GM12865 (cell line): Measurements from ENCODE around the gene MEX3D.

ENCODE experiments used
- DNase-seq: peaks from one replicate; pipeline ENCODE4 v3.0.0; 2010; ENCODE audit warnings: low read depth
- H3K4me3 ChIP-seq: 2 replicates; pipeline ENCODE4 v1.5.1; 2011; ENCODE audit warnings: mild to moderate bottlenecking, low read depth, low read length, control low read depth
- CTCF ChIP-seq: IDR thresholded peaks from 2 replicates; pipeline ENCODE4 v1.5.1; 2011; ENCODE audit warnings: low read length, control low read depth, low read depth, inconsistent platforms; ENCODE audit not compliant: insufficient read depth; ENCODE audit errors: missing control alignments

MEX3D gene

DNA sequence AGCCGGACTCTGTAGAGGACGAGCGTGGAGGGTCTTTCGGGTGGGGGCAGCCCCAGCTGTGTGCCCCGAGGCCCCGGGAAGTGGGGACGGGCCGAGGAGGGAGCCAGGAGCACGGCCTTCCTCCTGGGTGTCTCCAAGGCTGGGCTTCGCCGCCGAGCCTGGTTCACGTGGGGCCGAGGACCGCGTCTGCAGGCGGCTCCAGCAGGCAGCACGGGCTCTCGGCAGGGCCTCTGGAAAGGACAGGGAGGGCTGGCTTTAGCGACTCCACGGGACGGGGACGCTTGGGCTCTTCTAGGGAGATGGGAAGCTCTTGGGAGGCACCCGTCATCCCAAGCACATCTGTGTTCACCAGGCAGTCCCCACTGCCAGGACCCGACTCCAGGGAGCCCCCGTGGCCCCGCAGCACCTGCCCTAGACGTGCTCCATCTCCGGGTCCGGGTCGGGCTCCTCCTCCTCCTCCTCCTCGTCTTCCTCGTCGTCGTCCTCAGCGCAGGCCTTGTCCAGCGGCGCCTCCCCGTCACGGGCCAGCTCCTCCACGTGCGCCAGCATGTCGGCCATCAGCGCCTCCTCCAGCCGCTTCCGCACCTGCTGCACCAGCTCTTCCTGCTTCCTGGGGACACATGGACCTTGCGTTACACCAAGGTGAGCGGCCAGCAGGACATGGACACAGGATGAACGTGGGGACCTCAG is 9.9 kb upstream of the MEX3D start:
- DNase-seq = no peak
- no peak overlapping the region for H3K4me3 ChIP-seq
- no peak for TF ChIP-seq CTCF

- no peak for TF ChIP-seq CTCF
- DNase-seq = no peak
- H3K4me3 ChIP-seq = no peak overlapping the region
Measured at GRCh38 chr19:1577090-1577928, 9.2 kb upstream of the MEX3D start.

GRCh38 chr19:1576242-1577089 is 8.3 kb upstream of the MEX3D start:
- DNase-seq = no peak

GRCh38 chr19:1575323-1576241 is 7.5 kb upstream of the MEX3D start:
- H3K4me3 ChIP-seq = no peak overlapping the region
- DNase-seq = no peak
- no peak for TF ChIP-seq CTCF

More at GRCh38 chr19:1576242-1577089, 8.3 kb upstream of the MEX3D start:
- TF ChIP-seq CTCF = no peak
- H3K4me3 ChIP-seq = no peak overlapping the region

DNA sequence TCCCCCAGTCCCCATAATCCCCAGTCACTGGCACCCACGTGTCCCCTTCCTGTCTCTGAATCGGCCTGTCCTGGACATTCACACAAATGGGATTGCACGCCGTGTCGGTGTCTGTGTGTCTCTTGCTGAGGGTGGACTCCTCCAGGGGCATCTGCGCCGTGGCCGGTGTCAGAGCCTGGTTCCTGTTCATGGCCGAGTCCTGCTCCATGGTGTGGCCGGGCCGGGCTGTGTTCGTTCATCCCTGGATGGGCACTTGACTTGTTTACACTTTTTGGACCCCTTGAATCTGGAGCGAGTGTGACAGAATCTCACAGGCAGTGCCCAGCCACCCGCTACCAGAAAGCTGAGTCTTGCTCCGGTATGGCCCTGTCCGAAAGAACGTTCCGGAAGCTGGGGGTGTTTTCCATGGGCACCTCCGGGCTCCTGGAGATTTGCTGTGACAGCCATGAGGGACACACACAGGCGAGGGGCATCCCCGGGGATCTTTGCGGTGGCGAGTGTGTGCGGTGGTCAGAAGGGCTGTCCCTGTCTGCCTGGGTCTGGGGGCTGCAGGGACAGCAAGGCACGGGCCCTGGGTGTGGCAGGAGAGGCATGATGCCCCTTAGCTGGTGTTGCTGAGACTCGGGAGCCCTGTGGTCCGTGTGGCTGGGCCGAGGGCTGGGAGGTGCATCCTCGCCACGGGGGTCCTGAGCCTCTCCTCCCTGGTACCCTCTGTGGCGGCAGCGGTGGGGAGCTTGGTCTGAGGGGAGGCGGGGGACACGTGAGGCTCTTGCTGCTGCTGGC is 6.4 kb upstream of the MEX3D start:
- no peak for DNase-seq
- TF ChIP-seq CTCF = no peak
- no peak overlapping the region for H3K4me3 ChIP-seq
